SKM-1 (cell line): ENCODE data around the gene HNRNPA2B1.

Source experiments
- DNase-seq: peaks from one replicate; lab custom pipeline; 2025; ENCODE audit not compliant: unreplicated experiment; lab: John Stamatoyannopoulos, UW

The HNRNPA2B1 gene

GRCh38 chr7:26200444-26201246, at the start of gene HNRNPA2B1:
Gene HNRNPA2B1, minus strand, starts transcription at chr7:26200746. Its CDS starts 169 bp downstream, at chr7:26200577.
- peak; percentile 93 for DNase-seq

- DNase-seq, result no peak
Measured at GRCh38 chr7:26250239-26250638, 49.7 kb upstream of the HNRNPA2B1 start.

DNA sequence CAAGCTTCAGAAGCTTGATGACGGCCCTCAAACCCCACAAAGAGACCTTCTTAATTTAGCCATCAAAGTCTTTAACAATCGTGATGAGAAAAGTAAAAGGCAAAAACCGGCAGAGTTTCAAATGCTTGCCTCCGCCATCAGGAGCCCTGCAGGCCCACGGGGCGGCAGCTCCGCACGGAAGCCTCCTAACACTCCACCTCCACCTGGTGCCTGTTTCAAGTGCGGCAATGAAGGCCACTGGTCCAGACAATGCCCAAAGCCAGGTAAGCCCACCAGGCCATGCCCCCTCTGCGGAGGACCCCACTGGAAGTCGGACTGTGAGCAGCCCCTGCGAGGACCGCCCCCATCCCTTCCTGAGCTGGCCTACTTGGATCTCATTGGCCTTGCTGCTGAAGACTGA, 44.6 kb upstream of the HNRNPA2B1 start:
- DNase-seq, result no peak

GRCh38 chr7:26238032-26238431, 37.5 kb upstream of the HNRNPA2B1 start:
- no peak for DNase-seq

GRCh38 chr7:26237035-26237807, 36.7 kb upstream of the HNRNPA2B1 start:
- no peak for DNase-seq

GRCh38 chr7:26233902-26234511, 33.5 kb upstream of the HNRNPA2B1 start:
- no peak for DNase-seq

GRCh38 chr7:26227987-26228386, 27.4 kb upstream of the HNRNPA2B1 start:
- DNase-seq, result no peak

- no peak for DNase-seq
Measured at GRCh38 chr7:26224359-26224758, 23.8 kb upstream of the HNRNPA2B1 start.

DNA sequence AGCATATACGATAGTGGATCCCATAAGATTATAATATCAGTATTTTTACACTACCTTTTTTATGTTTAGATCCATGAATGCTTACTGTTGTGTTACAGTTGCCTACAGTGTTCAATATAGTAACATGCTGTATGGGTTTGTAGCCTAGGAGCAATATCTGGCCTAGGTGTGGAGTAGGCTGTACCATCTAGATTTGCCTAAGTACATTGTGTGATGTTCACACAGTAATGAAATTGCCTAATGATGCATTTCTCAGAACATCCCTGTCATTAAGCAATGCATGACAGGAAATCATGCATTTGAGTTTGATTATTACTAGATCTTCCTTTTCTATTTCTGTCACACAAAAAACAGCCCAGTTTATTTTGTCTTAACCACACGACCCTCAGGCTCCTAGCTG, 15.5 kb upstream of the HNRNPA2B1 start:
- no peak for DNase-seq

- no peak for DNase-seq
Measured at GRCh38 chr7:26213807-26214515, 13.4 kb upstream of the HNRNPA2B1 start.

GRCh38 chr7:26212921-26213718, 12.6 kb upstream of the HNRNPA2B1 start:
- no peak for DNase-seq

DNA sequence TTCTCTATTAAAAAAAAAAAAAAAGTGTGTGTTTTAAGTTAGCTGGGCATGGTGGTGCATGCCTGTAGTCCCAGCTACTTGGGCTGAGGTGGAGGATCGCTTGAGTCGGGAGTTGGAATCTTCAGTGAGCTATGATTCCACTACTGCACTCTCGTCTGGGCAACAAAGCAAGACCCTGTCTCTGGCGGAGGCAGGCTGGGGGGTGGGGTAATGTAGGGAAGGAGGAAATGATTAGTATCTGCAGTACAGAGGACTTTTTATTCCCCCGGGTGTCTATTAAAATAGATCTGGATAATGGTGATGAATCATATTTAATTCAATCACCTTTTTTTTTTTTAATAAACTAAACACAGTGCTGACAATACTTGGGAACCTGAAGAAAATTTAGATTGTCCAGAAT, 7.5 kb upstream of the HNRNPA2B1 start:
- DNase-seq, result no peak

- no peak for DNase-seq
Measured at GRCh38 chr7:26203016-26203415, 2.5 kb upstream of the HNRNPA2B1 start.

GRCh38 chr7:26202019-26202990, 1.8 kb upstream of the HNRNPA2B1 start:
- peak; percentile 51 for DNase-seq

DNA sequence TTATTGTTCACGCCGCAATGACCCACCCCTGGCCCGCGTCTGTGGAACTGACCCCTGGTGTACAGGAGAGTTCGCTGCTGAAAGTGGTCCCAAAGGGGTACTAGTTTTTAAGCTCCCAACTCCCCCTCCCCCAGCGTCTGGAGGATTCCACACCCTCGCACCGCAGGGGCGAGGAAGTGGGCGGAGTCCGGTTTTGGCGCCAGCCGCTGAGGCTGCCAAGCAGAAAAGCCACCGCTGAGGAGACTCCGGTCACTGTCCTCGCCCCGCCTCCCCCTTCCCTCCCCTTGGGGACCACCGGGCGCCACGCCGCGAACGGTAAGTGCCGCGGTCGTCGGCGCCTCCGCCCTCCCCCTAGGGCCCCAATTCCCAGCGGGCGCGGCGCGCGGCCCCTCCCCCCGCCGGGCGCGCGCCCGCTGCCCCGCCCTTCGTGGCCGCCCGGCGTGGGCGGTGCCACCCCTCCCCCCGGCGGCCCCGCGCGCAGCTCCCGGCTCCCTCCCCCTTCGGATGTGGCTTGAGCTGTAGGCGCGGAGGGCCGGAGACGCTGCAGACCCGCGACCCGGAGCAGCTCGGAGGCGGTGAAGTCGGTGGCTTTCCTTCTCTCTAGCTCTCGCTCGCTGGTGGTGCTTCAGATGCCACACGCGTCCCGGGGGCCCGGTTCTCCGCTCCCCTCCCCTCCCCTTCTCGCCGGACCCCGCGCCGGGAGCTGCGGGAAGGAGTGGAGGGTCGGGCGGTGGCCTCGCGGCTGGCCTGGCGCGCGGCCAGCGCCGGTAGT, 887 bp upstream of the HNRNPA2B1 start, which contains the start of gene CBX3:
CBX3 (plus strand) TSS at position 499 of the 772 bp plus-strand sequence. CDS start 1,254 bp downstream, outside the sequence.
- peak; percentile 84 for DNase-seq

DNA sequence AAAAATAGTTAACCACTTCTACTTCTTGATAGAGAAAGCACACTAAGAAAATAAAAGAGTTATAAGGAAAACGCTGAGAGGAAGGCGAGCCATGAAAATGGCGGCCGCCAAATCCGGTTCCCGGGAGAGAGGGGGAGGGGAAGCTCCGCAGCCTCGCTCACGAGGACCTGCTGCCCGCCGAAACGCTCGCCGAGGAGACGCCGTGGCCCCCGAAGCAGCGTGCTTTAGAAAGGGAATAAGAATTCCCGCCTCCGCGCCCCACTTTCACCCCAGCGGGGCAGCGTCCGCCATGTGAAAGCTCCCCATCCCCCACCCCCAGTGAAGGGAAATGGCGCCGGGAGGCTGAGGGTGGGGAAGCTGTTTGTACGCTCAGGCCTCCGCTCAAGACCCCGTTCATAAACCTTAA, 505 bp downstream of the HNRNPA2B1 start:
- DNase-seq, result peak; percentile 65

DNA sequence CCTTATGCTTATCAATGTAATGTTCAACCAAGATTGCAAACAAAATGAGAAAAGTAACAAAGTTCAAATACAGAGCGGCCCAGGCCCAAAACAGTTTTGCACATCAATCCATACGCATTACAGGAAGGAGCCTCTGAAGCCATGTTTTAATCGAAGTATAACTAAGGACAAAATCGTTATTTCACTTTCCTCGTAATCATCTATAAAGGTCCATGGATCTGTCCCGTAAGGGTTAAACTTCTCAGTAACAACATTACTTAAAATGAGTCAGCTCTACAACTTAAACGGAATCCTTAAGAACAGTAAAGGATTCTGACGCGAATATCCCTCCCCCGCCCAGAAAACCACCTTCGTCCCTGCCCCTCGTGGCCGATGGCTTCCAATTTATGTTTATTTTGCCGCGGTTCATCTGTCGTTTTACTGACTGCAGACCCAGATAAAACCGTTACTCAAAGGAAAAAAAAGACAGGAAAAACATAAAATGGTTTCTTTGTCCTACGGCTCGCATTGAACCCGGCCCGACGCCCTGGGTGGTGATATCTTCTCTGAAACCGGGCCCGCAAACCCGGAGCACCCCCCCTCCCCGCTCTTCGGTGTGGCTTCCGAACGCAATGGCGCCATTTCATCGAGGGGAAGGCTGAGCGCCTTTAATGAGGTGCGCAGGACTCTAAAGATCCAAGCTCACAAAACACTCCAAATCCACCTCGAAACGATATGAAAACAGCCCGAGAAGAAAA, 1.1 kb downstream of the HNRNPA2B1 start:
- no peak for DNase-seq

DNA sequence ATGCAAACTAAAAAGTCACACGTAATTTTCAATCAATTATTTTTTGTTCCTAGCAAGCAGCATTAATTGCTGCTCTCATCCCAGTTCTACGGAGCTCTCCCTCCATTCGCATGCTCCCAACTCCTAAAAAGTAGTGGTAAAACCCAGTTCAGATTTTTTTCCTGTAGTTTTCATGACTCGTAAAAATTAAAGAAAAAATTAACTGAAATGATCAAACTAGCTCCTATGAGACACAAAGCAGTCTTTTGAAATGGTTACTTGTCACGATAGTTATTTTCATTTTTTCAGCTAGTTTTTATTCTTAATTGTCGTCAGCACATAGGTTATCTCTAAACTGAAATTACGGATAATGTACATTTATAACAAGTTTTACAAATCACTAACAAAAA, 1.8 kb downstream of the HNRNPA2B1 start:
- DNase-seq, result no peak
